HEK293 (cell line): ENCODE results near the gene AQP1.

ENCODE experiments used
- CTCF ChIA-PET: fragments of 350-600 bp; formaldehyde crosslinking; extraction: SDS; loops from one replicate; lab custom pipeline; 2021; ENCODE audit warnings: antibody characterized with exemption; lab: Yijun Ruan, JAX
- POLR2A ChIA-PET: fragments of 300-600 bp; formaldehyde crosslinking; extraction: SDS; loops from one replicate; lab custom pipeline; 2020; ENCODE audit warnings: antibody characterized with exemption, inconsistent platforms; lab: Yijun Ruan, JAX
- H3K27ac ChIP-seq: fragments of 200-500 bp; sonication (Bioruptor generic); 2 replicates; pipeline ENCODE4 v1.5.1; 2014; ENCODE audit warnings: low read depth, low read length, control low read depth, inconsistent platforms; ENCODE audit errors: extremely low read depth
- H3K36me3 ChIP-seq, 2 experiments: fragments of 200-500 bp in 1 of 2; sonication (Bioruptor generic) in 1 of 2; 1 replicate in 1 of 2; 2 replicates in 1 of 2; pipeline ENCODE4 v1.5.1; 2014 to 2017; ENCODE audit warnings: inconsistent platforms in 2 of 2, low read length in 2 of 2; ENCODE audit not compliant: control insufficient read depth in 2 of 2, insufficient read depth in 1 of 2
- H3K4me1 ChIP-seq: fragments of 200-500 bp; sonication (Bioruptor generic); 2 replicates; pipeline ENCODE4 v1.5.1; 2014; ENCODE audit warnings: mild to moderate bottlenecking, low read length, inconsistent platforms; ENCODE audit not compliant: control insufficient read depth, insufficient read depth
- H3K4me3 ChIP-seq: 2 replicates; pipeline ENCODE4 v1.5.1; 2011; ENCODE audit warnings: low read depth, mild to moderate bottlenecking, control low read depth, low read length, moderate library complexity
- H3K9me3 ChIP-seq: fragments of 200-500 bp; sonication (Bioruptor generic); 2 replicates; pipeline ENCODE4 v1.5.1; 2014; ENCODE audit warnings: low read depth, low read length, inconsistent platforms; ENCODE audit not compliant: control insufficient read depth, insufficient read depth
- MEIS1 ChIP-seq: sonication (generic); formaldehyde crosslinking; IDR thresholded peaks from 2 replicates; pipeline ENCODE4 v1.8.1; 2022; ENCODE audit warnings: missing genetic modification reagents, mild to moderate bottlenecking, borderline replicate concordance
- MYNN ChIP-seq: fragments of 450-650 bp; formaldehyde crosslinking; IDR thresholded peaks from 2 replicates; pipeline ENCODE4 v1.5.1; 2016; ENCODE audit warnings: missing biosample characterization, missing genetic modification characterization, borderline replicate concordance
- SP3 ChIP-seq: fragments of 450-650 bp; formaldehyde crosslinking; IDR thresholded peaks from 2 replicates; pipeline ENCODE4 v1.5.1; 2016; ENCODE audit warnings: missing biosample characterization, missing genetic modification characterization
- ZNF48 ChIP-seq: fragments of 450-650 bp; formaldehyde crosslinking; IDR thresholded peaks from 2 replicates; pipeline ENCODE4 v1.5.1; 2016; ENCODE audit warnings: missing biosample characterization, missing genetic modification characterization
- ZNF529 ChIP-seq: fragments of 450-650 bp; formaldehyde crosslinking; IDR thresholded peaks from 2 replicates; pipeline ENCODE4 v1.5.1; 2017; ENCODE audit warnings: missing genetic modification characterization, missing biosample characterization; ENCODE audit not compliant: insufficient replicate concordance
- ZNF596 ChIP-seq: fragments of 450-650 bp; IDR thresholded peaks from 2 replicates; pipeline ENCODE4 v1.5.0; 2018; ENCODE audit warnings: missing biosample characterization, mild to moderate bottlenecking, missing genetic modification characterization, moderate library complexity
- ZNF610 ChIP-seq: fragments of 450-650 bp; formaldehyde crosslinking; IDR thresholded peaks from 2 replicates; pipeline ENCODE4 v1.5.1; 2016; ENCODE audit warnings: missing biosample characterization, missing genetic modification characterization, borderline replicate concordance
- ZNF664 ChIP-seq: fragments of 450-650 bp; formaldehyde crosslinking; IDR thresholded peaks from 2 replicates; pipeline ENCODE4 v1.5.1; 2016; ENCODE audit warnings: missing biosample characterization, missing genetic modification characterization
- ZNF701 ChIP-seq: fragments of 450-650 bp; formaldehyde crosslinking; IDR thresholded peaks from 2 replicates; pipeline ENCODE4 v1.5.1; 2016; ENCODE audit warnings: missing biosample characterization, missing genetic modification characterization
- ZSCAN30 ChIP-seq: fragments of 450-650 bp; IDR thresholded peaks from 2 replicates; pipeline ENCODE4 v1.5.1; 2018; ENCODE audit warnings: missing biosample characterization, mild to moderate bottlenecking, missing genetic modification characterization, moderate library complexity
- TF ChIP-seq, protein P1 (sequence below): fragments of 450-650 bp; formaldehyde crosslinking; IDR thresholded peaks from 2 replicates; pipeline ENCODE4 v1.5.1; 2016; ENCODE audit warnings: missing biosample characterization, missing genetic modification characterization
- TF ChIP-seq, protein P2 (sequence below): fragments of 450-650 bp; formaldehyde crosslinking; IDR thresholded peaks from 2 replicates; pipeline ENCODE4 v1.5.1; 2016; ENCODE audit warnings: missing biosample characterization, missing genetic modification characterization, borderline replicate concordance
- TF ChIP-seq, protein P3 (sequence below): IDR thresholded peaks from 2 replicates; pipeline ENCODE4 v1.6.1; 2011; ENCODE audit warnings: mild to moderate bottlenecking, low read depth, low read length, borderline replicate concordance
- TF ChIP-seq, protein P4 (sequence below): fragments of 450-650 bp; formaldehyde crosslinking; IDR thresholded peaks from 2 replicates; pipeline ENCODE4 v1.5.1; 2016; ENCODE audit warnings: missing biosample characterization, missing genetic modification characterization
- TF ChIP-seq, protein P5 (sequence below): fragments of 450-650 bp; formaldehyde crosslinking; IDR thresholded peaks from 2 replicates; pipeline ENCODE4 v1.5.1; 2017; ENCODE audit warnings: missing biosample characterization, missing genetic modification characterization
- TF ChIP-seq, protein P6 (sequence below): fragments of 450-650 bp; formaldehyde crosslinking; IDR thresholded peaks from 2 replicates; pipeline ENCODE4 v1.5.0; 2017; ENCODE audit warnings: missing biosample characterization, missing genetic modification characterization, borderline replicate concordance
- TF ChIP-seq, protein P7 (sequence below): fragments of 450-650 bp; formaldehyde crosslinking; IDR thresholded peaks from 2 replicates; pipeline ENCODE4 v1.5.1; 2017; ENCODE audit warnings: missing biosample characterization, missing genetic modification characterization

AQP1 gene

DNA sequence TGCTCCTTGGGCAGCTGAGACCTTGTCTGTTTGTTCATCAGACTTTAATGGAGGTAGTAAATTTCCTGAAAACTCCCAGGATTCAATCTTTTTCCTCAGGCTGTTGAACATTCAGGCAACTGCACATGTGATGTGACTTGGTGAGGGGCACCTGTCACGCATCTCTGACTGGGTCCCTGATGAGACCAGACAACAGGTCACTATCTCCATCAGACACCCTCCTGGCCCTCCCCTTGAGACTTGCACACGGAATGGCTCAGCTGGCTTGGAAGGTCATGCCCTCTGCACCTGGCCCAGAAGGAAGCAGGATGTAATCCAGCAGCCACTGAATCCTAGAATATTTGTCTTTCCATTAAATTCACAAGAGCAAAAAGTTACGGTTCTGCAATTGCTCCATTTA, 15.9 kb downstream of the AQP1 start (continued):
- TF ChIP-seq, protein P1, sequence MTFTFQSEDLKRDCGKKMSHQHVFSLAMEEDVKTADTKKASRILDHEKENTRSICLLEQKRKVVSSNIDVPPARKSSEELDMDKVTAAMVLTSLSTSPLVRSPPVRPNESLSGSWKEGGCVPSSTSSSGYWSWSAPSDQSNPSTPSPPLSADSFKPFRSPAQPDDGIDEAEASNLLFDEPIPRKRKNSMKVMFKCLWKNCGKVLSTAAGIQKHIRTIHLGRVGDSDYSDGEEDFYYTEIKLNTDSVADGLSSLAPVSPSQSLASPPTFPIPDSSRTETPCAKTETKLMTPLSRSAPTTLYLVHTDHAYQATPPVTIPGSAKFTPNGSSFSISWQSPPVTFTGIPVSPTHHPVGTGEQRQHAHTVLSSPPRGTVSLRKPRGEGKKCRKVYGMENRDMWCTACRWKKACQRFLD (tag by site-specific recombination): no peak
- no peak for TF ChIP-seq ZNF529 (tag by site-specific recombination)

DNA sequence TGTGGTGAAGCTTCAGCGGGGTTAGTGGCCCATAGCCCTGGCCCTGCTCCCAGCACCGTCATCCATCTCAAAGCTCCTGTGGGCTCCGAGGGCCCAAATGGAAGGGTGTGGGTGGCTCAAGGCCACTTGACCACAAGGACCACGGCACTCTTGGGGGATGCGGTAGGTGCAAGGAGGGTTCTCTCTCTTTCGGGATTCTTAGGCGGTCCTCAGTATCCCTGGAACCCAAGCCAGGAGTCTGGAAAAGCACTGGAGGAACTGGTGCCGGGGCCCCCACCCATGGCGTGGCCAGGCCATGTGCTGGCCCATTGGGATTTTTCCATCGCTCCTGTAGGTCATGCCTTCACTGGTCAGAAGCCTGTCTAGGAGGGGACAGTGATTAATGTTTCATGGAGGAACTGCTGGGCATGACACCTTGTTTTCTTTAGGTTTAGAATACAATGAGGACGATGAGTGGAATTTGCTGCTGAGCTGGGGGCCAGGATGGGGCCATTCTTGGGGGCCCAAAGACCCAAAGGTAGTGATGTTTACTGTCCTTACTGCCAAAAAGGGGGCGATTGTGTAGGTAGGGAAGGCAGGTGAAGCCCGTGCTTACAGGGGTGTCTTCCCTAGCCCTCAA, 16.7 kb downstream of the AQP1 start:
- Histone ChIP-seq H3K36me3 (no peaks in the 10 kb centered on the region), H3K9me3 (no peaks in the 10 kb centered on the region), H3K4me1 (no peaks in the 10 kb centered on the region), H3K4me3 (no peak overlapping the region), H3K27ac (no peak overlapping the region)
- ChIA-PET CTCF (interaction anchor here (0.8 to 1.4 kb wide), 2 partner anchors 10 kb away, joined by 3 to 8 read pairs; no protein-coding TSS in a partner anchor), POLR2A (no interaction called here)
- TF ChIP-seq ZNF701: no peak

DNA sequence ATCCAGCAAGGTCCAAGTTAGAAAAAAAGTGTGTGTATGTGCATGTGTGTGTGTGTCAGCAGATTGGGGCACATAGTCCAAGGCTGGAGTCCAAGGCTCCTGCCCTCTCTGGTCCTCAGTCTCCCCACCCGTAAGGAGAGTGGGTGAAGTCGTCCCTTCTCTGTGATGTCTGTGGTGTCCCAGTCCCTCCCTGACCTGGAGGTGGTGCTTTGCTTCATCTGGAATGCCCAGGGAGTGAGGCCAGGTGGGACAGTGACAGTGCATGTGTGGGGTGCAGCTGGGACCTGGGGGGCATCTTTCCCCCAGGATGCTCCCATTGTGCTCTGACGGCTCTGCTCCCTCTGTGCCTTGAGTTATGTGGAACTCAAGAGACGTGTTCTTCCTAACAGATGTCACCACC, 18.0 kb downstream of the AQP1 start:
- H3K4me1 ChIP-seq: no peaks in the 10 kb centered on the region
- H3K27ac ChIP-seq: no peak overlapping the region
- no peaks in the 10 kb centered on the region for H3K9me3 ChIP-seq
- CTCF ChIA-PET: interaction anchor here (1.0 to 1.4 kb wide), 3 partner anchors 9 to 54 kb away, joined by 3 to 8 read pairs (median 4); no protein-coding TSS in a partner anchor
- H3K4me3 ChIP-seq: no peak overlapping the region
- POLR2A ChIA-PET: interaction anchor here (0.7 kb wide), 1 partner anchor 145 kb away, joined by 3 read pairs; no protein-coding TSS in a partner anchor
- H3K36me3 ChIP-seq: no peaks in the 10 kb centered on the region
- TF ChIP-seq, protein P2, sequence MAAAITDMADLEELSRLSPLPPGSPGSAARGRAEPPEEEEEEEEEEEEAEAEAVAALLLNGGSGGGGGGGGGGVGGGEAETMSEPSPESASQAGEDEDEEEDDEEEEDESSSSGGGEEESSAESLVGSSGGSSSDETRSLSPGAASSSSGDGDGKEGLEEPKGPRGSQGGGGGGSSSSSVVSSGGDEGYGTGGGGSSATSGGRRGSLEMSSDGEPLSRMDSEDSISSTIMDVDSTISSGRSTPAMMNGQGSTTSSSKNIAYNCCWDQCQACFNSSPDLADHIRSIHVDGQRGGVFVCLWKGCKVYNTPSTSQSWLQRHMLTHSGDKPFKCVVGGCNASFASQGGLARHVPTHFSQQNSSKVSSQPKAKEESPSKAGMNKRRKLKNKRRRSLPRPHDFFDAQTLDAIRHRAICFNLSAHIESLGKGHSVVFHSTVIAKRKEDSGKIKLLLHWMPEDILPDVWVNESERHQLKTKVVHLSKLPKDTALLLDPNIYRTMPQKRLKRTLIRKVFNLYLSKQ (tag by site-specific recombination): no peak
- TF ChIP-seq MYNN (tag by site-specific recombination) (no peak), ZNF596 (tag by site-specific recombination) (no peak), ZNF664 (tag by site-specific recombination) (no peak), MEIS1 (no peak), ZNF48 (no peak), ZNF610 (tag by site-specific recombination) (no peak), SP3 (tag by site-specific recombination) (no peak), ZSCAN30 (tag by site-specific recombination) (no peak)
- TF ChIP-seq, protein P3, sequence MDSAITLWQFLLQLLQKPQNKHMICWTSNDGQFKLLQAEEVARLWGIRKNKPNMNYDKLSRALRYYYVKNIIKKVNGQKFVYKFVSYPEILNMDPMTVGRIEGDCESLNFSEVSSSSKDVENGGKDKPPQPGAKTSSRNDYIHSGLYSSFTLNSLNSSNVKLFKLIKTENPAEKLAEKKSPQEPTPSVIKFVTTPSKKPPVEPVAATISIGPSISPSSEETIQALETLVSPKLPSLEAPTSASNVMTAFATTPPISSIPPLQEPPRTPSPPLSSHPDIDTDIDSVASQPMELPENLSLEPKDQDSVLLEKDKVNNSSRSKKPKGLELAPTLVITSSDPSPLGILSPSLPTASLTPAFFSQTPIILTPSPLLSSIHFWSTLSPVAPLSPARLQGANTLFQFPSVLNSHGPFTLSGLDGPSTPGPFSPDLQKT: no peak
- TF ChIP-seq, protein P4, sequence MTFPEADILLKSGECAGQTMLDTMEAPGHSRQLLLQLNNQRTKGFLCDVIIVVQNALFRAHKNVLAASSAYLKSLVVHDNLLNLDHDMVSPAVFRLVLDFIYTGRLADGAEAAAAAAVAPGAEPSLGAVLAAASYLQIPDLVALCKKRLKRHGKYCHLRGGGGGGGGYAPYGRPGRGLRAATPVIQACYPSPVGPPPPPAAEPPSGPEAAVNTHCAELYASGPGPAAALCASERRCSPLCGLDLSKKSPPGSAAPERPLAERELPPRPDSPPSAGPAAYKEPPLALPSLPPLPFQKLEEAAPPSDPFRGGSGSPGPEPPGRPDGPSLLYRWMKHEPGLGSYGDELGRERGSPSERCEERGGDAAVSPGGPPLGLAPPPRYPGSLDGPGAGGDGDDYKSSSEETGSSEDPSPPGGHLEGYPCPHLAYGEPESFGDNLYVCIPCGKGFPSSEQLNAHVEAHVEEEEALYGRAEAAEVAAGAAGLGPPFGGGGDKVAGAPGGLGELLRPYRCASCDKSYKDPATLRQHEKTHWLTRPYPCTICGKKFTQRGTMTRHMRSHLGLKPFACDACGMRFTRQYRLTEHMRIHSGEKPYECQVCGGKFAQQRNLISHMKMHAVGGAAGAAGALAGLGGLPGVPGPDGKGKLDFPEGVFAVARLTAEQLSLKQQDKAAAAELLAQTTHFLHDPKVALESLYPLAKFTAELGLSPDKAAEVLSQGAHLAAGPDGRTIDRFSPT (tag by site-specific recombination): no peak
- TF ChIP-seq, protein P5, sequence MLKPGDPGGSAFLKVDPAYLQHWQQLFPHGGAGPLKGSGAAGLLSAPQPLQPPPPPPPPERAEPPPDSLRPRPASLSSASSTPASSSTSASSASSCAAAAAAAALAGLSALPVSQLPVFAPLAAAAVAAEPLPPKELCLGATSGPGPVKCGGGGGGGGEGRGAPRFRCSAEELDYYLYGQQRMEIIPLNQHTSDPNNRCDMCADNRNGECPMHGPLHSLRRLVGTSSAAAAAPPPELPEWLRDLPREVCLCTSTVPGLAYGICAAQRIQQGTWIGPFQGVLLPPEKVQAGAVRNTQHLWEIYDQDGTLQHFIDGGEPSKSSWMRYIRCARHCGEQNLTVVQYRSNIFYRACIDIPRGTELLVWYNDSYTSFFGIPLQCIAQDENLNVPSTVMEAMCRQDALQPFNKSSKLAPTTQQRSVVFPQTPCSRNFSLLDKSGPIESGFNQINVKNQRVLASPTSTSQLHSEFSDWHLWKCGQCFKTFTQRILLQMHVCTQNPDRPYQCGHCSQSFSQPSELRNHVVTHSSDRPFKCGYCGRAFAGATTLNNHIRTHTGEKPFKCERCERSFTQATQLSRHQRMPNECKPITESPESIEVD (tag by site-specific recombination): no peak
- TF ChIP-seq, protein P6, sequence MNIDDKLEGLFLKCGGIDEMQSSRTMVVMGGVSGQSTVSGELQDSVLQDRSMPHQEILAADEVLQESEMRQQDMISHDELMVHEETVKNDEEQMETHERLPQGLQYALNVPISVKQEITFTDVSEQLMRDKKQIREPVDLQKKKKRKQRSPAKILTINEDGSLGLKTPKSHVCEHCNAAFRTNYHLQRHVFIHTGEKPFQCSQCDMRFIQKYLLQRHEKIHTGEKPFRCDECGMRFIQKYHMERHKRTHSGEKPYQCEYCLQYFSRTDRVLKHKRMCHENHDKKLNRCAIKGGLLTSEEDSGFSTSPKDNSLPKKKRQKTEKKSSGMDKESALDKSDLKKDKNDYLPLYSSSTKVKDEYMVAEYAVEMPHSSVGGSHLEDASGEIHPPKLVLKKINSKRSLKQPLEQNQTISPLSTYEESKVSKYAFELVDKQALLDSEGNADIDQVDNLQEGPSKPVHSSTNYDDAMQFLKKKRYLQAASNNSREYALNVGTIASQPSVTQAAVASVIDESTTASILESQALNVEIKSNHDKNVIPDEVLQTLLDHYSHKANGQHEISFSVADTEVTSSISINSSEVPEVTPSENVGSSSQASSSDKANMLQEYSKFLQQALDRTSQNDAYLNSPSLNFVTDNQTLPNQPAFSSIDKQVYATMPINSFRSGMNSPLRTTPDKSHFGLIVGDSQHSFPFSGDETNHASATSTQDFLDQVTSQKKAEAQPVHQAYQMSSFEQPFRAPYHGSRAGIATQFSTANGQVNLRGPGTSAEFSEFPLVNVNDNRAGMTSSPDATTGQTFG (tag by site-specific recombination): no peak
- TF ChIP-seq, protein P7, sequence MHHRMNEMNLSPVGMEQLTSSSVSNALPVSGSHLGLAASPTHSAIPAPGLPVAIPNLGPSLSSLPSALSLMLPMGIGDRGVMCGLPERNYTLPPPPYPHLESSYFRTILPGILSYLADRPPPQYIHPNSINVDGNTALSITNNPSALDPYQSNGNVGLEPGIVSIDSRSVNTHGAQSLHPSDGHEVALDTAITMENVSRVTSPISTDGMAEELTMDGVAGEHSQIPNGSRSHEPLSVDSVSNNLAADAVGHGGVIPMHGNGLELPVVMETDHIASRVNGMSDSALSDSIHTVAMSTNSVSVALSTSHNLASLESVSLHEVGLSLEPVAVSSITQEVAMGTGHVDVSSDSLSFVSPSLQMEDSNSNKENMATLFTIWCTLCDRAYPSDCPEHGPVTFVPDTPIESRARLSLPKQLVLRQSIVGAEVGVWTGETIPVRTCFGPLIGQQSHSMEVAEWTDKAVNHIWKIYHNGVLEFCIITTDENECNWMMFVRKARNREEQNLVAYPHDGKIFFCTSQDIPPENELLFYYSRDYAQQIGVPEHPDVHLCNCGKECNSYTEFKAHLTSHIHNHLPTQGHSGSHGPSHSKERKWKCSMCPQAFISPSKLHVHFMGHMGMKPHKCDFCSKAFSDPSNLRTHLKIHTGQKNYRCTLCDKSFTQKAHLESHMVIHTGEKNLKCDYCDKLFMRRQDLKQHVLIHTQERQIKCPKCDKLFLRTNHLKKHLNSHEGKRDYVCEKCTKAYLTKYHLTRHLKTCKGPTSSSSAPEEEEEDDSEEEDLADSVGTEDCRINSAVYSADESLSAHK: no peak
